BJ (cell line): ENCODE measurements around the gene ELF3. TPM values are rescaled to one million over a fixed set of nuclear protein-coding genes. Genes with fewer than 3 reads are reported as not detected.

Source experiments
- CTCF ChIA-PET: fragments of 350-600 bp; formaldehyde crosslinking; extraction: SDS; loops from one replicate; lab custom pipeline; 2021; ENCODE audit warnings: antibody characterized with exemption, inconsistent platforms; lab: Yijun Ruan, JAX
- POLR2A ChIA-PET: fragments of 300-600 bp; sonication (Branson Sonifier 250); formaldehyde crosslinking; extraction: SDS; loops from one replicate; lab custom pipeline; 2021; ENCODE audit warnings: antibody characterized with exemption; lab: Charles Lee
- DNase-seq: peaks from one replicate; pipeline ENCODE4 v3.0.0-alpha.2; 2011; ENCODE audit warnings: low read depth
- H3K27me3 ChIP-seq: 2 replicates; pipeline ENCODE4 v1.6.0; 2011; ENCODE audit warnings: low read length; ENCODE audit not compliant: control insufficient read depth, insufficient read depth
- H3K36me3 ChIP-seq: 2 replicates; pipeline ENCODE4 v1.5.1; 2011; ENCODE audit warnings: low read length; ENCODE audit not compliant: control insufficient read depth, insufficient read depth
- H3K4me3 ChIP-seq: 2 replicates; pipeline ENCODE4 v1.5.1; 2011; ENCODE audit warnings: low read depth, mild to moderate bottlenecking, control low read depth, low read length
- polyA plus RNA-seq: library from polyadenylated mRNA; depleted of rRNA; stranded (reverse); fragments of >200 nt; gene quantifications from 2 replicates; pipeline ENCODE4 v1.2.3, GENCODE V29; 2011
- TF ChIP-seq, protein P1 (sequence below): IDR thresholded peaks from 2 replicates; pipeline ENCODE4 v1.5.1; 2011; ENCODE audit warnings: low read depth, mild to moderate bottlenecking, control low read depth, inconsistent platforms, low read length, moderate library complexity; ENCODE audit not compliant: insufficient read depth

Gene ELF3
- polyA plus RNA-seq, 1 experiment: 0.21 TPM

GRCh38 chr1:202029171-202029665 is 18.8 kb downstream of the ELF3 start:
- DNase-seq: peak; percentile 73
- Histone ChIP-seq H3K27me3 (peaks cover 3% of the 10 kb centered on the region; the same call in 1 of the 2 replicates), H3K36me3 (no peaks in the 10 kb centered on the region), H3K4me3 (no peak overlapping the region)
- ChIA-PET POLR2A (no interaction called here), CTCF (interaction anchor here (1.3 kb wide), 1 partner anchor 14 kb away, joined by 3 read pairs; no protein-coding TSS in a partner anchor)
- TF ChIP-seq, protein P1, sequence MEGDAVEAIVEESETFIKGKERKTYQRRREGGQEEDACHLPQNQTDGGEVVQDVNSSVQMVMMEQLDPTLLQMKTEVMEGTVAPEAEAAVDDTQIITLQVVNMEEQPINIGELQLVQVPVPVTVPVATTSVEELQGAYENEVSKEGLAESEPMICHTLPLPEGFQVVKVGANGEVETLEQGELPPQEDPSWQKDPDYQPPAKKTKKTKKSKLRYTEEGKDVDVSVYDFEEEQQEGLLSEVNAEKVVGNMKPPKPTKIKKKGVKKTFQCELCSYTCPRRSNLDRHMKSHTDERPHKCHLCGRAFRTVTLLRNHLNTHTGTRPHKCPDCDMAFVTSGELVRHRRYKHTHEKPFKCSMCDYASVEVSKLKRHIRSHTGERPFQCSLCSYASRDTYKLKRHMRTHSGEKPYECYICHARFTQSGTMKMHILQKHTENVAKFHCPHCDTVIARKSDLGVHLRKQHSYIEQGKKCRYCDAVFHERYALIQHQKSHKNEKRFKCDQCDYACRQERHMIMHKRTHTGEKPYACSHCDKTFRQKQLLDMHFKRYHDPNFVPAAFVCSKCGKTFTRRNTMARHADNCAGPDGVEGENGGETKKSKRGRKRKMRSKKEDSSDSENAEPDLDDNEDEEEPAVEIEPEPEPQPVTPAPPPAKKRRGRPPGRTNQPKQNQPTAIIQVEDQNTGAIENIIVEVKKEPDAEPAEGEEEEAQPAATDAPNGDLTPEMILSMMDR: no peak

- no peak overlapping the region for H3K4me3 ChIP-seq
- peaks cover 4% of the 10 kb centered on the region; the same call in 1 of the 2 replicates for H3K27me3 ChIP-seq
- CTCF ChIA-PET: interaction anchor here (0.7 kb wide), 1 partner anchor 15 kb away, joined by 3 read pairs; no protein-coding TSS in a partner anchor
- no peaks in the 10 kb centered on the region for H3K36me3 ChIP-seq
- TF ChIP-seq, protein P1: no peak
- DNase-seq: no peak
- POLR2A ChIA-PET: no interaction called here
These were observed 19.3 kb downstream of the ELF3 start for GRCh38 chr1:202029727-202030126.

GRCh38 chr1:202031796-202032195 is 21.4 kb downstream of the ELF3 start:
- Histone ChIP-seq H3K27me3 (peaks cover 4% of the 10 kb centered on the region; the same call in 1 of the 2 replicates), H3K4me3 (no peak overlapping the region), H3K36me3 (no peaks in the 10 kb centered on the region)
- POLR2A ChIA-PET: no interaction called here
- no peak for DNase-seq
- CTCF ChIA-PET: interaction anchor here (0.5 to 1.0 kb wide), 2 partner anchors 24 to 1261 kb away, joined by 3 read pairs; no protein-coding TSS in a partner anchor
- TF ChIP-seq, protein P1: no peak

GRCh38 chr1:202034149-202034682 is 23.8 kb downstream of the ELF3 start:
- POLR2A ChIA-PET: no interaction called here
- Histone ChIP-seq H3K4me3 (no peak overlapping the region), H3K36me3 (no peaks in the 10 kb centered on the region), H3K27me3 (peaks cover 6% of the 10 kb centered on the region; the same call in 1 of the 2 replicates)
- DNase-seq: no peak
- CTCF ChIA-PET: interaction anchor here (1.3 kb wide), 2 partner anchors 25 to 34 kb away, joined by 4 to 5 read pairs; no protein-coding TSS in a partner anchor
- TF ChIP-seq, protein P1: no peak

DNA sequence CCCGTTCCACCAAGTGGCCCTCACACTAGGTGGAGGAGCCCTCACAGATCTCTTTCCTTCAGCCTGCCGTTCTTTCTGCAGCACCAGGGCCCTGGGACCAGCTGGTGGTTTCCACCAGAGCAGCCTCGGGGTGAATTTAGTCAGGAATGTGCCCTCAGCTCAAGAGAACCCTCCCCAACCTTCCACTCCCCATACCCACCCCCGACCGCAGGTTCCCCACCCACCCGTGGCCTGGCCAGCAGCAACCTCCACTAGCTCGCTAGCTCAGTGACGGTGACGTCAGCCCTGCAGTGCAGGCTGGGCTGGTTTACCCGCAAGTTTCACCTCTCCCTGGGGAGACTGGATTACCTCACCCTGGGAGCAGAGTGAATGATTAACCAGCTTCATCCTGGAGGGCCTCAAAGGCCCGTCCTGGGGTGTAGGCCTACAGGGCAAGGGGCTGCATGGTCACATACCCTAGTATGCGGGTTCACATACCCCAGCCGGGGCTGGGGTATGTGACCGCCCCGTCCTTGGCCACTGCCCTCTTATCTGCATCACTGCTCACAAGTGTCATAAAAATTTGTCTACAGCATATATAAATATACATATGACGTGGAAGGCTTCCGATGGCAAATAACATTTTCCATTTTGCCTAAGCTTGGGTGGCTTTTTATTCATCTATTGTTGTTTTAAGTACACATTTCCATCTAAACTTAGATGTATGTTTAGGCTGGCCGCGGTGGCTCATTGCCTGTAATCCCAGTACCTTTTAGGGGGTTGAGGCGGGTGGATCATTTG is 24.5 kb downstream of the ELF3 start:
- no peak overlapping the region for H3K4me3 ChIP-seq
- POLR2A ChIA-PET: no interaction called here
- CTCF ChIA-PET: interaction anchor here (0.9 to 1.5 kb wide), 4 partner anchors 20 to 43 kb away, joined by 3 to 5 read pairs (median 4); no protein-coding TSS in a partner anchor
- TF ChIP-seq, protein P1: no peak
- no peaks in the 10 kb centered on the region for H3K36me3 ChIP-seq
- peak; percentile 70 for DNase-seq
- H3K27me3 ChIP-seq: peaks cover 6% of the 10 kb centered on the region; the same call in 1 of the 2 replicates
